KMS-11 (cell line): Measurements from ENCODE around the gene UBQLN4.

Experiments used
- H2AFZ ChIP-seq: fragments of 200-600 bp; sonication (generic); 2 replicates; pipeline ENCODE4 v1.6.1; 2016; ENCODE audit warnings: antibody characterized with exemption, mixed run types, low read depth
- H3K27ac ChIP-seq: fragments of 200-600 bp; sonication (generic); 2 replicates; pipeline ENCODE4 v1.6.1; 2016; ENCODE audit warnings: mild to moderate bottlenecking, mixed run types
- H3K27me3 ChIP-seq: fragments of 200-600 bp; sonication (generic); 2 replicates; pipeline ENCODE4 v1.6.1; 2017; ENCODE audit warnings: mild to moderate bottlenecking, low read depth, mixed run types, moderate library complexity; ENCODE audit not compliant: insufficient read depth
- H3K36me3 ChIP-seq: fragments of 200-600 bp; sonication (generic); 2 replicates; pipeline ENCODE4 v1.6.1; 2017; ENCODE audit warnings: mild to moderate bottlenecking, mixed run types; ENCODE audit not compliant: insufficient read depth
- H3K4me1 ChIP-seq: fragments of 200-600 bp; sonication (generic); 2 replicates; pipeline ENCODE4 v1.6.1; 2016; ENCODE audit warnings: mild to moderate bottlenecking, low read depth, mixed run types; ENCODE audit not compliant: poor library complexity, severe bottlenecking
- H3K4me2 ChIP-seq: fragments of 200-600 bp; sonication (generic); 2 replicates; pipeline ENCODE4 v1.7.0; 2016; ENCODE audit warnings: mild to moderate bottlenecking, mixed run types
- H3K4me3 ChIP-seq: fragments of 200-600 bp; sonication (generic); IDR thresholded peaks from 2 replicates; pipeline ENCODE4 v1.6.1; 2017; ENCODE audit warnings: low read depth, low read length, mixed read lengths; ENCODE audit not compliant: insufficient read depth
- H3K79me2 ChIP-seq: fragments of 200-600 bp; sonication (generic); 2 replicates; pipeline ENCODE4 v1.6.1; 2016; ENCODE audit warnings: low read depth, mixed run types; ENCODE audit not compliant: insufficient read depth
- H3K9ac ChIP-seq: fragments of 200-600 bp; sonication (generic); 2 replicates; pipeline ENCODE4 v1.6.1; 2016; ENCODE audit warnings: mild to moderate bottlenecking, mixed run types
- H4K20me1 ChIP-seq: fragments of 200-600 bp; sonication (generic); 2 replicates; pipeline ENCODE4 v1.6.1; 2016; ENCODE audit warnings: mild to moderate bottlenecking, mixed run types; ENCODE audit not compliant: insufficient read depth
- TF ChIP-seq, protein P1 (sequence below): fragments of 200-600 bp; sonication (generic); conservative IDR thresholded peaks from 2 replicates; pipeline ENCODE4 v1.6.1; 2017; ENCODE audit warnings: low read depth, mild to moderate bottlenecking, antibody characterized with exemption, low read length, moderate library complexity, mixed read lengths

UBQLN4 gene

DNA sequence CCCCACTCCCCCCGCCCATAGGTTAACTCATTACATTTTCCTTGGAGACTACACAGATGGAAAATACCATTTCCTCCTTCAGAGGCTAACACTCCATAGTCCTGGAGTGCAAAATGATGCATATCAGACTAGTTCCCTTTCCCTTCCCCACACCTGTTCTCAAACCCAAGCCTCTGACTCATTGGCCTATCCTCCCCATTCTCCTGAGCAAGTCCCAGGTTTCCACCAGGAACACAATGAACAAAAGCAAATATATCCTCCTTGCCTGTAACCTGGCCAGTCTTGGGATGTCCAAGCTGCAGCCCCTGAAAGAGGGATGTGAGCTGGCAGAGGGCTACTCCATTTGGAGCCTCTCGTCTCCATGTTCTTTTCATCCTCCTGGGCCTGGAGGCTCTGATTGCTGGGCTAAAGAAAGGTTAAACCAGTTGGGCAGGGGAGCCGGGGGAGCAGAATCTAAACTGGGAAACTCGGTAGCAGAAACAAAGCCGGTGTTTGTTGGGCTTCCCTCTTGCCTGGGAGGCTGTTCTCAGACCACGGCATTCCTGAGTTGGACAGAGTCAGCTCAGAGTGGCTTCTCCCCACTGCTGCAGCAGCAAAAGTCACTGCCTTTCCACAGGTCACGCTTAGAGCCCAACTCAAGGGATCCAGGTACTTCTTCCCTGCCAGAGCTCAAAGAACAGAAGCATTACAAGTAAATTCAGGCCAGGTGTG, 46.8 kb downstream of the UBQLN4 start:
- H3K9ac ChIP-seq, result no peak overlapping the region
- no peak overlapping the region for H3K4me2 ChIP-seq
- H3K27ac ChIP-seq, result no peak overlapping the region
- H2AFZ ChIP-seq, result no peak overlapping the region
- H3K79me2 ChIP-seq, result no peaks in the 10 kb centered on the region
- TF ChIP-seq, protein P1, sequence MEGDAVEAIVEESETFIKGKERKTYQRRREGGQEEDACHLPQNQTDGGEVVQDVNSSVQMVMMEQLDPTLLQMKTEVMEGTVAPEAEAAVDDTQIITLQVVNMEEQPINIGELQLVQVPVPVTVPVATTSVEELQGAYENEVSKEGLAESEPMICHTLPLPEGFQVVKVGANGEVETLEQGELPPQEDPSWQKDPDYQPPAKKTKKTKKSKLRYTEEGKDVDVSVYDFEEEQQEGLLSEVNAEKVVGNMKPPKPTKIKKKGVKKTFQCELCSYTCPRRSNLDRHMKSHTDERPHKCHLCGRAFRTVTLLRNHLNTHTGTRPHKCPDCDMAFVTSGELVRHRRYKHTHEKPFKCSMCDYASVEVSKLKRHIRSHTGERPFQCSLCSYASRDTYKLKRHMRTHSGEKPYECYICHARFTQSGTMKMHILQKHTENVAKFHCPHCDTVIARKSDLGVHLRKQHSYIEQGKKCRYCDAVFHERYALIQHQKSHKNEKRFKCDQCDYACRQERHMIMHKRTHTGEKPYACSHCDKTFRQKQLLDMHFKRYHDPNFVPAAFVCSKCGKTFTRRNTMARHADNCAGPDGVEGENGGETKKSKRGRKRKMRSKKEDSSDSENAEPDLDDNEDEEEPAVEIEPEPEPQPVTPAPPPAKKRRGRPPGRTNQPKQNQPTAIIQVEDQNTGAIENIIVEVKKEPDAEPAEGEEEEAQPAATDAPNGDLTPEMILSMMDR, result no peak
- H3K36me3 ChIP-seq, result peaks cover 36% of the 10 kb centered on the region; the same call in 1 of the 2 replicates
- no peaks in the 10 kb centered on the region for H4K20me1 ChIP-seq
- no peaks in the 10 kb centered on the region for H3K27me3 ChIP-seq
- H3K4me3 ChIP-seq, result no peak overlapping the region
- peaks cover 35% of the 10 kb centered on the region for H3K4me1 ChIP-seq

DNA sequence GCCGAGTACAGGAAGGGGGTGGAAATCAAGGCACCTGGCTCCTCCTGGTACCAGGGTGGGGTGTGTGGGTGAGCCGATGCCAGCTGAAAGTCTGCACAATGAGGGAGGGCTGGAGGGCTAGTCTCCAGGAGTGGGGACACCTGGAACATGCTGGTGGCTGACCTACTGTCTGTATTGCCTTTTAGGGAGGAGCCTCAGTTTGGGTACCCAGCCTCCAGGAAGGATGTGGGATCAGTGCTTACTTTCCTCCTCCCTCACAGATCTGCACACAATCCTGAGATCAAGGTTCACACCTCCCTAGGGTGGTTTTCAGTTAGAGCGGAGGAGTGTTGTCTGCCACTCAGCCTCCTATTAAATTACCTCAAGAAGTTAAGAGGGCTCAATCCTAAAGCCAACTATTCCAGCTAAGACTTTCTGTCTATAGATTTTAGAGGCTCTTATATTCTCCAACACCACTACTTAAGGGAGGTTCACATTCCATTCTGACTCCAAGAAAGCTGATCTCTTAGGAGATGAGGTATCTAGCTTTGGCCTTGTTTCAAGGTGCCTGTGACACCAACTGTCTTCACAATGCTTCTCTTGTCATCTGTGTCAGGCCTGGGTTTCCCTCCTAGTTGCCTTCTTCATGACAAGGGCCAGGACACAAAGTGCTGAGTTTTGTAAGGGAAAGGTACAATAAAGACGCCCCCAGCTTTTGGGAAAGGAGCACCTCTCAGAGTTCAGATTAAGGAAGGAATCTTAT, 48.6 kb downstream of the UBQLN4 start:
- no peaks in the 10 kb centered on the region for H3K79me2 ChIP-seq
- no peak overlapping the region for H3K4me3 ChIP-seq
- H3K9ac ChIP-seq, result no peak overlapping the region
- TF ChIP-seq, protein P1, result no peak
- H3K4me1 ChIP-seq, result peaks cover 18% of the 10 kb centered on the region
- H3K27me3 ChIP-seq, result no peaks in the 10 kb centered on the region
- no peak overlapping the region for H2AFZ ChIP-seq
- no peaks in the 10 kb centered on the region for H4K20me1 ChIP-seq
- peaks cover 18% of the 10 kb centered on the region; the same call in 1 of the 2 replicates for H3K36me3 ChIP-seq
- H3K27ac ChIP-seq, result no peak overlapping the region
- no peak overlapping the region for H3K4me2 ChIP-seq

DNA sequence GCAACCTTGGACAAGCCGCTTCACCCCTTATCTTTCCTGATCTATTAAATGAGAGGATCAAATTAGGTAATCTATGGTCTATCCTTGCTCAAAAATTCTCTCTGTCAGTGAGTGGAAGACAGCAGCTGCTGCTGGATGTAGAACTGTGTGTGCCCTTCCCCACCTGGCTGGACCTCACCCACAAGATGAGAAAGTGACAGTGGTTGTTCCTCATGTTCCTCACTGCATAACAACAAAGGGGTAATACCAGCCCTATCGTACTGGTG, 49.7 kb downstream of the UBQLN4 start:
- TF ChIP-seq, protein P1, result no peak
- H4K20me1 ChIP-seq, result no peaks in the 10 kb centered on the region
- H3K36me3 ChIP-seq, result peaks cover 6% of the 10 kb centered on the region; the same call in 1 of the 2 replicates
- H3K27me3 ChIP-seq, result no peaks in the 10 kb centered on the region
- H3K4me2 ChIP-seq, result no peak overlapping the region
- no peak overlapping the region for H2AFZ ChIP-seq
- H3K4me3 ChIP-seq, result no peak overlapping the region
- no peak overlapping the region for H3K27ac ChIP-seq
- peaks cover 6% of the 10 kb centered on the region for H3K4me1 ChIP-seq
- H3K79me2 ChIP-seq, result no peaks in the 10 kb centered on the region
- no peak overlapping the region for H3K9ac ChIP-seq

DNA sequence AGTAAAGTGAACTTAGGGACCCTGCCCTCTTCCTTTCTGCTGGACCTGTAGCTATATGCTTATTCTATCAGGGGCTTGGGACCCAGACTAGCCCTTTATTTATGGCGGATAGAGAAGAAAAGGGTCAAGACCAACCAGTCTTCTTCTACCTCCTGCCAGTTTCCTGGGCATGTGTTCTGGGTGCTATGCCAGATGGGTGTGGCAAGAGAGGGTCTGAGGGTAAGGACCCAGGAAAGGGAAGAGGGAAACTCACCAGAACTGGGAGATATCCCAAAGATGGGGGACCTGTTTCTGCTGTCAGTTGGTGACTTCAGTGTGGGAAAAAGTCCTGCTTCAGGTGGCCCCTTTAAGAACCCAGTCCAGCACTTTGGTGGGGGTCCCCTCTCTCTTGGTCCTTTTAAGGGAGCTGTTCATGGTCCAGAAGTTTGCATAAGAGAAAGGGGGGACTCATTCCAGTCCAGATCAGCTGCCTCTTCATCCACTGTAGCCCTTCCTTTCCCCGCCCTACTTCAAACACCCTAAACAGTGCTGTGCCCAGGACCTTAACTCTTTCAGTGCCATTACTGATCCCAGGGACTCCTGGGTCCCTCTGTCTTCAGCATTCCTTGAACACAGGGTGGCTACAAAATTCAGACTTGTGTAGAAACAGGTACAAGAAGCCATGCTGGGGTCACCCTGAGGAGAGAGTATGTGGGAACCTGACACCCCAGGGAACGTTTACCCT, 51.2 kb downstream of the UBQLN4 start:
- no peaks in the 10 kb centered on the region for H3K27me3 ChIP-seq
- no peak overlapping the region for H2AFZ ChIP-seq
- TF ChIP-seq, protein P1, result no peak
- H3K9ac ChIP-seq, result no peak overlapping the region
- no peaks in the 10 kb centered on the region for H4K20me1 ChIP-seq
- H3K4me2 ChIP-seq, result no peak overlapping the region
- no peak overlapping the region for H3K4me3 ChIP-seq
- no peaks in the 10 kb centered on the region for H3K79me2 ChIP-seq
- no peaks in the 10 kb centered on the region for H3K36me3 ChIP-seq
- no peak overlapping the region for H3K27ac ChIP-seq
- no peaks in the 10 kb centered on the region for H3K4me1 ChIP-seq
